HG03095 (cell line): ENCODE results near the gene MRPL20.
A peak's percentile ranks its signal among the peaks of the same experiment; 100 is the strongest.
"Not testable (repeated sequence)": the region's sequence is repeated elsewhere in the genome, so short reads cannot be mapped to it uniquely, and the experiment has no call there.

Source experiments
- ATAC-seq: cut with Tn5 transposase; IDR thresholded peaks from one replicate; pipeline ENCODE4 v1.9.1; 2021; ENCODE audit warnings: moderate library complexity; ENCODE audit not compliant: unreplicated experiment

Gene MRPL20

GRCh38 chr1:1406821-1407635 lies at the start of gene MRPL20:
MRPL20 (minus strand) TSS chr1:1407293; CDS start chr1:1407217, 76 bp downstream.
- ATAC-seq, result peak; percentile 90

GRCh38 chr1:1456683-1457255 lies 49.7 kb upstream of the MRPL20 start:
- ATAC-seq, result not testable (repeated sequence)

GRCh38 chr1:1455934-1456333 lies 48.8 kb upstream of the MRPL20 start:
- ATAC-seq, result not testable (repeated sequence)

GRCh38 chr1:1455366-1455884 lies 48.3 kb upstream of the MRPL20 start:
- no peak for ATAC-seq

- not testable (repeated sequence) for ATAC-seq
Measured at GRCh38 chr1:1454286-1455056, 47.4 kb upstream of the MRPL20 start.

GRCh38 chr1:1452882-1453281 lies 45.8 kb upstream of the MRPL20 start:
- ATAC-seq, result no peak

GRCh38 chr1:1452365-1452739 lies 45.3 kb upstream of the MRPL20 start:
- not testable (repeated sequence) for ATAC-seq

- ATAC-seq, result no peak
Measured at GRCh38 chr1:1451696-1452364, 44.7 kb upstream of the MRPL20 start.

GRCh38 chr1:1450616-1451015 lies 43.5 kb upstream of the MRPL20 start:
- not testable (repeated sequence) for ATAC-seq

GRCh38 chr1:1449099-1449739 lies 42.1 kb upstream of the MRPL20 start, which contains the start of gene ATAD3C:
ATAD3C (plus strand) TSS chr1:1449689; CDS start chr1:1450684, 995 bp downstream.
- no peak for ATAC-seq

GRCh38 chr1:1446631-1447030 lies 39.5 kb upstream of the MRPL20 start:
- ATAC-seq, result not testable (repeated sequence)

GRCh38 chr1:1442069-1442770 lies 35.1 kb upstream of the MRPL20 start:
- no peak for ATAC-seq

- no peak for ATAC-seq
Measured at GRCh38 chr1:1441002-1441888, 34.2 kb upstream of the MRPL20 start.

GRCh38 chr1:1440262-1441001 lies 33.3 kb upstream of the MRPL20 start:
- no peak for ATAC-seq

- no peak for ATAC-seq
Measured at GRCh38 chr1:1439546-1440261, 32.6 kb upstream of the MRPL20 start.

GRCh38 chr1:1438531-1439381 lies 31.7 kb upstream of the MRPL20 start:
- no peak for ATAC-seq
